Measurements from ENCODE around the gene PTPRS. TPM values are rescaled to one million over a fixed set of nuclear protein-coding genes. Genes with fewer than 3 reads are reported as not detected.
"Not testable (repeated sequence)": the region's sequence is repeated elsewhere in the genome, so short reads cannot be mapped to it uniquely, and the experiment has no call there.

Gene PTPRS
- total and polyA plus RNA-seq, 2 donors (not counting 3 experiments of a cell fraction or from before 2014, with no cell fraction given) = 10.1 to 16.1 TPM

GRCh38 chr19:5361839-5362238, 21.2 kb upstream of the PTPRS start:
- H3K36me3 ChIP-seq (ENCODE audit: control insufficient read depth in 2 of 2, extremely low read depth in 1 of 2, insufficient read depth in 2 of 2, low read length in 2 of 2); POLR2A ChIA-PET; H3K79me2 ChIP-seq (ENCODE audit: control insufficient read depth, insufficient read depth, low read length); intact Hi-C loops (cut with micrococcal nuclease); H3K9ac ChIP-seq (replicated peaks; ENCODE audit: extremely low read depth, insufficient read depth, low read length); DNase-seq (ENCODE audit: low read depth, low spot score); H3K27me3 ChIP-seq (ENCODE audit: control insufficient read depth in 2 of 2, insufficient read depth in 2 of 2, low read length in 2 of 2); H3K27ac ChIP-seq (ENCODE audit: insufficient read depth, low read depth, low read length); H3K4me1 ChIP-seq (ENCODE audit: control insufficient read depth, extremely low read depth, insufficient read depth, low read length); H3K9me1 ChIP-seq (replicated peaks; ENCODE audit: control insufficient read depth, extremely low read depth, insufficient read depth, low read length); BruUV-seq (replicated peaks); H4K20me1 ChIP-seq (replicated peaks; ENCODE audit: control insufficient read depth, extremely low read depth, insufficient read depth, low read length); H3K9me3 ChIP-seq (replicated peaks; ENCODE audit: control insufficient read depth, insufficient read depth, low read length); H3K4me3 ChIP-seq (replicated peaks in 1 of 3; ENCODE audit: insufficient read depth in 1 of 3, low read depth in 1 of 3, low read length in 3 of 3); H2AFZ ChIP-seq (ENCODE audit: low read depth, low read length); H3K4me2 ChIP-seq (ENCODE audit: insufficient read depth, low read length); FAIRE-seq: not testable (repeated sequence)
- dilution Hi-C loops (cut with MboI; ENCODE audit: extremely low pct_ligation_motif_present, low sequenced_read_pairs) = loop anchor here (25.0 kb wide), 1 partner anchor 125 kb away; no protein-coding TSS in a partner anchor
- CTCF ChIA-PET = interaction anchor here (1.6 kb wide), 1 partner anchor 313 kb away, joined by 4 read pairs; no protein-coding TSS in a partner anchor

GRCh38 chr19:5361407-5361806, 20.8 kb upstream of the PTPRS start:
- DNase-seq (ENCODE audit: low read depth, low spot score) (no peak), FAIRE-seq (no peak)
- BruUV-seq (replicated peaks) = no TSS peak
- TF ChIP-seq JUN (IDR thresholded peaks at IDR 0.05; ENCODE audit: borderline replicate concordance, insufficient read depth, insufficient read length, low read depth) (no peak), EZH2 (IDR thresholded peaks at IDR 0.05; ENCODE audit: borderline replicate concordance, low read depth, low read length, severe bottlenecking) (no peak), POLR2A (IDR thresholded peaks at IDR 0.05; ENCODE audit: low read depth, low read length) (no peak), POLR2AphosphoS5 (IDR thresholded peaks at IDR 0.05; ENCODE audit: insufficient read depth, low read depth, low read length) (no peak), MYC (IDR thresholded peaks at IDR 0.05; ENCODE audit: low read depth, low read length) (no peak), GATA2 (IDR thresholded peaks at IDR 0.05; ENCODE audit: insufficient read depth, insufficient read length, low read depth, low read length) (no peak), FOS (IDR thresholded peaks at IDR 0.05; ENCODE audit: borderline replicate concordance, insufficient read depth, low read length) (no peak), MAX (IDR thresholded peaks at IDR 0.05; ENCODE audit: insufficient read depth, insufficient read length) (no peak)
- TF ChIP-seq, protein P1, sequence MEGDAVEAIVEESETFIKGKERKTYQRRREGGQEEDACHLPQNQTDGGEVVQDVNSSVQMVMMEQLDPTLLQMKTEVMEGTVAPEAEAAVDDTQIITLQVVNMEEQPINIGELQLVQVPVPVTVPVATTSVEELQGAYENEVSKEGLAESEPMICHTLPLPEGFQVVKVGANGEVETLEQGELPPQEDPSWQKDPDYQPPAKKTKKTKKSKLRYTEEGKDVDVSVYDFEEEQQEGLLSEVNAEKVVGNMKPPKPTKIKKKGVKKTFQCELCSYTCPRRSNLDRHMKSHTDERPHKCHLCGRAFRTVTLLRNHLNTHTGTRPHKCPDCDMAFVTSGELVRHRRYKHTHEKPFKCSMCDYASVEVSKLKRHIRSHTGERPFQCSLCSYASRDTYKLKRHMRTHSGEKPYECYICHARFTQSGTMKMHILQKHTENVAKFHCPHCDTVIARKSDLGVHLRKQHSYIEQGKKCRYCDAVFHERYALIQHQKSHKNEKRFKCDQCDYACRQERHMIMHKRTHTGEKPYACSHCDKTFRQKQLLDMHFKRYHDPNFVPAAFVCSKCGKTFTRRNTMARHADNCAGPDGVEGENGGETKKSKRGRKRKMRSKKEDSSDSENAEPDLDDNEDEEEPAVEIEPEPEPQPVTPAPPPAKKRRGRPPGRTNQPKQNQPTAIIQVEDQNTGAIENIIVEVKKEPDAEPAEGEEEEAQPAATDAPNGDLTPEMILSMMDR (IDR thresholded peaks at IDR 0.05; ENCODE audit: extremely low read depth in 1 of 2, insufficient read depth in 1 of 2, low read depth in 1 of 2, low read length in 2 of 2) = no peak
- Histone ChIP-seq H3K9me1 (replicated peaks; ENCODE audit: control insufficient read depth, extremely low read depth, insufficient read depth, low read length) (no peaks in the 10 kb centered on the region), H2AFZ (ENCODE audit: low read depth, low read length) (no peak overlapping the region), H3K36me3 (ENCODE audit: control insufficient read depth in 2 of 2, extremely low read depth in 1 of 2, insufficient read depth in 2 of 2, low read length in 2 of 2) (no peaks in the 10 kb centered on the region), H3K9me3 (replicated peaks; ENCODE audit: control insufficient read depth, insufficient read depth, low read length) (no peaks in the 10 kb centered on the region), H3K4me3 (replicated peaks in 1 of 3; ENCODE audit: insufficient read depth in 1 of 3, low read depth in 1 of 3, low read length in 3 of 3) (no peak overlapping the region), H3K4me2 (ENCODE audit: insufficient read depth, low read length) (no peak overlapping the region), H3K9ac (replicated peaks; ENCODE audit: extremely low read depth, insufficient read depth, low read length) (no peak overlapping the region), H3K79me2 (ENCODE audit: control insufficient read depth, insufficient read depth, low read length) (no peaks in the 10 kb centered on the region), H3K27me3 (ENCODE audit: control insufficient read depth in 2 of 2, insufficient read depth in 2 of 2, low read length in 2 of 2) (no peaks in the 10 kb centered on the region), H3K27ac (ENCODE audit: insufficient read depth, low read depth, low read length) (no peak overlapping the region), H3K4me1 (ENCODE audit: control insufficient read depth, extremely low read depth, insufficient read depth, low read length) (no peaks in the 10 kb centered on the region), H4K20me1 (replicated peaks; ENCODE audit: control insufficient read depth, extremely low read depth, insufficient read depth, low read length) (no peaks in the 10 kb centered on the region)
- POLR2A ChIA-PET = no interaction called here
- dilution Hi-C loops (cut with MboI; ENCODE audit: extremely low pct_ligation_motif_present, low sequenced_read_pairs) = loop anchor here (25.0 kb wide), 1 partner anchor 126 kb away; no protein-coding TSS in a partner anchor
- intact Hi-C loops (cut with micrococcal nuclease) = no loop called here
- CTCF ChIA-PET = interaction anchor here (1.6 kb wide), 1 partner anchor 313 kb away, joined by 4 read pairs; no protein-coding TSS in a partner anchor

All from endothelial cell of umbilical vein (primary cell).